Activated CD8-positive, alpha-beta T cell treated with anti-CD3 and anti-CD28 coated beads for 36 hours (primary cell): ENCODE measurements around the gene ACYP2. TPM values are rescaled to one million over a fixed set of nuclear protein-coding genes. Genes with fewer than 3 reads are reported as not detected.

Source experiments
- ATAC-seq: fragments of 200-7000 bp; cut with Tn5 transposase; one replicate; pipeline ENCODE4 v1.10.0; 2021; ENCODE audit warnings: mild to moderate bottlenecking, moderate library complexity
- CTCF ChIA-PET: fragments of 350-600 bp; sonication (Branson Sonifier 250); formaldehyde crosslinking; loops from one replicate; lab custom pipeline; 2021; ENCODE audit warnings: antibody characterized with exemption; lab: Charles Lee
- POLR2A ChIA-PET: fragments of 350-600 bp; sonication (Branson Sonifier 250); formaldehyde crosslinking; loops from one replicate; lab custom pipeline; 2021; ENCODE audit warnings: antibody characterized with exemption; lab: Charles Lee
- DNase-seq: peaks from one replicate; pipeline ENCODE4 v3.0.0-alpha.2; 2020
- H3K27ac Mint-ChIP-seq: one replicate; pipeline ENCODE4 v1.8.0; 2021; ENCODE audit warnings: mild to moderate bottlenecking, mixed read lengths
- H3K27me3 Mint-ChIP-seq: one replicate; pipeline ENCODE4 v1.8.0; 2021; ENCODE audit warnings: mixed read lengths
- H3K36me3 Mint-ChIP-seq: one replicate; pipeline ENCODE4 v1.8.0; 2021; ENCODE audit warnings: low read depth, mixed read lengths
- H3K4me1 Mint-ChIP-seq: one replicate; pipeline ENCODE4 v1.8.0; 2021; ENCODE audit warnings: low read depth, mixed read lengths
- H3K4me3 Mint-ChIP-seq: one replicate; pipeline ENCODE4 v1.8.0; 2021; ENCODE audit warnings: mild to moderate bottlenecking, moderate library complexity, mixed read lengths
- H3K9me3 Mint-ChIP-seq: one replicate; pipeline ENCODE4 v1.8.0; 2021; ENCODE audit warnings: mixed read lengths
- CTCF ChIP-seq: fragments of 200-600 bp; IDR thresholded peaks from one replicate; pipeline ENCODE4 v1.8.0; 2022; ENCODE audit warnings: antibody characterized with exemption, mild to moderate bottlenecking
- intact Hi-C: fragments of 100-400 bp; cut with micrococcal nuclease; formaldehyde crosslinking; loops from one replicate; pipeline ENCODE4 v1.10.0; 2022
- total RNA-seq, 2 experiments: library from RNA; stranded (reverse); gene quantifications; one replicate each; pipeline ENCODE4 v1.2.3, GENCODE V29; 2021

Gene ACYP2
- total RNA-seq, 2 experiments from 2014 or later, result 5.8 to 6.0 TPM

GRCh38 chr2:54240515-54241469 lies 125.4 kb downstream of the ACYP2 start:
- no peak for TF ChIP-seq CTCF
- ATAC-seq (no peak), DNase-seq (no peak)
- Mint-ChIP-seq H3K4me1 (no peaks in the 10 kb centered on the region), H3K27me3 (no peaks in the 10 kb centered on the region), H3K9me3 (no peaks in the 10 kb centered on the region), H3K4me3 (no peak overlapping the region), H3K36me3 (no peaks in the 10 kb centered on the region), H3K27ac (no peak overlapping the region)
- ChIA-PET POLR2A (no interaction called here), CTCF (no interaction called here)
- intact Hi-C loops, result no loop called here

- POLR2A ChIA-PET, result no interaction called here
- H3K4me1 Mint-ChIP-seq, result no peaks in the 10 kb centered on the region
- CTCF ChIA-PET, result no interaction called here
- H3K9me3 Mint-ChIP-seq, result no peaks in the 10 kb centered on the region
- intact Hi-C loops, result no loop called here
- ATAC-seq (no peak), DNase-seq (no peak)
- no peak overlapping the region for H3K4me3 Mint-ChIP-seq
- no peaks in the 10 kb centered on the region for H3K36me3 Mint-ChIP-seq
- H3K27ac Mint-ChIP-seq, result no peak overlapping the region
- no peaks in the 10 kb centered on the region for H3K27me3 Mint-ChIP-seq
- TF ChIP-seq CTCF, result no peak
Measured at GRCh38 chr2:54247115-54247514, 131.7 kb downstream of the ACYP2 start.

GRCh38 chr2:54249629-54250028 lies 134.2 kb downstream of the ACYP2 start:
- TF ChIP-seq CTCF, result no peak
- ATAC-seq (no peak), DNase-seq (no peak)
- Mint-ChIP-seq H3K36me3 (peaks cover 2% of the 10 kb centered on the region), H3K27ac (no peak overlapping the region), H3K4me3 (no peak overlapping the region), H3K9me3 (no peaks in the 10 kb centered on the region), H3K4me1 (no peaks in the 10 kb centered on the region), H3K27me3 (no peaks in the 10 kb centered on the region)
- intact Hi-C loops, result no loop called here
- ChIA-PET POLR2A (no interaction called here), CTCF (no interaction called here)

- no peak overlapping the region for H3K4me3 Mint-ChIP-seq
- ChIA-PET CTCF (no interaction called here), POLR2A (interaction anchor here (0.5 kb wide), 1 partner anchor 415 kb away, joined by 3 read pairs; no protein-coding TSS in a partner anchor)
- intact Hi-C loops, result no loop called here
- H3K27me3 Mint-ChIP-seq, result no peaks in the 10 kb centered on the region
- no peak overlapping the region for H3K27ac Mint-ChIP-seq
- DNase-seq (no peak), ATAC-seq (no peak)
- no peaks in the 10 kb centered on the region for H3K9me3 Mint-ChIP-seq
- no peak for TF ChIP-seq CTCF
- peaks cover 2% of the 10 kb centered on the region for H3K36me3 Mint-ChIP-seq
- H3K4me1 Mint-ChIP-seq, result no peaks in the 10 kb centered on the region
Measured at GRCh38 chr2:54254180-54254579, 138.8 kb downstream of the ACYP2 start.
